ENCODE results near the gene LMAN2.

The LMAN2 gene

DNA sequence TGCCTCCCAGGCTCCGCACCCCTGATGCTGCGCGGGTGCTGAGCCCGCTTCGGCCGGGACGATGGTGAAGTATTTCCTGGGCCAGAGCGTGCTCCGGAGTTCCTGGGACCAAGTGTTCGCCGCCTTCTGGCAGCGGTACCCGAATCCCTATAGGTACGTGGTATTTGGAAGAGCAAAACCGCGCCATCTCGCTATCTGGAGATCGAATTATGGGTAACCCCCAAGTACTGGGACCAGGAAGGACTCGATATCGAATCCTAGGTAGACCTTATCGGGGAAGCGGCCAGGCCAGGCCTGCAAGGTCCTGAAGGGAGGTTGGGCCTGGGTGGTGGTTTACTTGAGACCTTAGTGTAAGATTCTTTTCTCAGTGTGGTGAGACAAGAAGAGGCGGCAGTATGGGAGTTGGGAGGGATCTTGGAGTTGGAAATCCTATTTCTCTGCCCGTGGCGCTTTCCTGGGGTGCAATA lies 47.5 kb downstream of the LMAN2 start:
- no peak for DNase-seq

DNA sequence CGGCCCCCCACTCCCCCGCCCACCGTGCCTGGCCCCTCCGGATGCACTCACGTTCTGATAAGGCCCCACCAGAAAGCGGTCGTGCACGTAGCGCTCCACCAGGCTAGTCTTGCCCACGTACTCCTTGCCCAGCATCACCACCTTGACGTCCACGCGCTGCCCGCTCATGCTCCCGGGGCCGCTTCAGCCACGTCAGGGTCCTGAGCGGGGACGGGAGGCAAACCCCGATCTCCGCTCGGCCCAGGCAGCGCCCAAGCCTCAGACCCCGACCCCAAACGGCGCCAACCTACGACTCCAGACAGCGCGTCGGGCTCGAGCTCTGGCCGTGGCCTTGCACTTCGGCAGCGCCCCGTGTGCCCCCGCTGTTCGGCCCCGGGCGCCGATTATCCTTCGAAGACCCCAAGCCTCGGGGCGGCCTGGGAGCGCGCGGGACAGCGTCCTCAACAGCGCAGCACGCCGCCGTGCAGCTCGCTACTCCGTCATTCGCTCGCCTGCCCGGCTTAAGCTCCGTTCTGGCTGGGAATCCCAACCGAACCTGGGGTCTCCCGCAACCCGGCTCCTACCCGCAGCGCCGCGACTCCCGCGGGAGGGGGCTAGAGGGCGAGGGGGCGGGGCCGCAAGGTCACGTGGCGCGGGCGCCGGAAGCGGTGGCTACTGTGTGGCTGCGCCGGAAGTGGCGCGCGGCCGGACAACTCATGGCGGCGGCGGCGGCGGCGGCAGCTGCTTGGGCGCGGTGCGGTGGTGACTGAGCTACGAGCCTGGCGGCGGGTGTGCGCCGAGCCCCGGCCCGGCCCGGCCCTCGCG lies 48.1 kb downstream of the LMAN2 start, which contains the start of the genes PRELID1 and RAB24:
TSS of gene PRELID1 (plus strand) at position 679 of the 804 bp plus-strand sequence. CDS start 187 bp downstream, outside the sequence.
TSS of gene RAB24 (minus strand) at position 599 of the 804 bp plus-strand sequence. CDS start at position 168, 431 bp downstream.
- peak; percentile 41 for DNase-seq

DNA sequence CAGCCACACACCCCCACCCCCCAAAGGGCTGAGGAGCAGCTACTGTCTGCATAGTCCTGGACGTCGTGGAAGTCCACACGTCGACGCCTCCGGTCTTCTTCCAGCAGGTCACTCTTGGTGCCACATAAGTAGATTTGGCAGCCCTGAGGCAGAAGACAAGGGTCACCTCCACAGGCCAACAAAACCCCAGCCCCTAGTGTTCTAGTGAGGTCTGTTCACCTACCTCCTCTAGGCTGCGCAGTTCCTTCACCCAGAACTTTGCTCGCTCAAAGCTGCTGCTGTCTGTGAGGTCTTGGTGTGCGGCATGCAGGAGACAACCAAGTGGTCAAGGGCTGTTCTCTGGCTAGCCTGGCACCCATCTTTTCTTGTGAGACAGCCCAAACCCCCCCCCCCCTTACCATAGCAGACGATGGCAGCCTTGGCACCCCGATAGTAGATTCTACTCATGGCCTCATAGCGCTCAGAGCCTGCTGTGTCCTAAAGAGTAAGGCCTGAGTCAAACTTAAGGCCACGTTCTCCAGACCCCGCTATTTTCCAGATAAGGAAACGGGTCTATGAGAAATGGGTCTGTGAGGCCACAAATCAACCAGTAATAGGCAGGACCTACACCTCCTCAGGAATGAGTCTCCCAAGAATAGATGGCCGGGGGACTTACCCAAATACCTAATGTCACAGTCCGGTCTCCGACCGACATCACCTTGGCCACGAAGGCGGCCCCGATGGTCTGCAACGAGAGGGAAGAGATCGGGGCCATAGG lies 48.9 kb downstream of the LMAN2 start:
- no peak for DNase-seq

DNA sequence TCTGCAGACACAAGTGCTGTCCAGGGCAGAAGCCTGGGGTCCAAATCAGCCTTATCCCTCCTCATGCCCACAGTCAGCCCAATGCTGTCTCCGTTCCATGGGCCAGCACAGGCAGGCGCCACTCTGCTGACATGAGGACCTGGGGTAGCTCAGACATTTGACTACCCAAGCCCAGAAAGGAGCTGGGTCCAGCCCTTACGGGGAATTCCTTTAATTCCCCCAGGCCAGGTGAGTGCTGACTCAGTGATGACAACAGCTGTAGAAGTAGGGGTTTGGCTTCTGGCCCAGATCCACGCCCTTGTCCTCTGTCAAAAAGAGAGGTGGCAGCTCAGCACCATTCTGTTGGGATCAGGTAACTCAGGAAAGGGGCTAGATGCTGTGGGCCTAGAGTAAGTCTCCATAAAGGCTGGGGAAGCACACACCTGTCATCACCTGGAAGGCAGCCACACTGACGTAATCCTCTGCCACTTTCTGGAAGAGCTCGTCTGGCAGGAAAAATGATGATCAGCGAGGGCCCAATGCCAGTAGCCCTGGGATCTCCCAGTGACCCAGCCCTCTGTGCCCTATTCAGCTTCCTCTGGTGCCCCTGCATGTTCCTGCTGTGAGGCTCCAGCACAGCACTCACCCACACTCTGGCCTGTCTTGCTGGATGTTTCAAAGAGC lies 49.8 kb downstream of the LMAN2 start:
- DNase-seq: no peak

DNA sequence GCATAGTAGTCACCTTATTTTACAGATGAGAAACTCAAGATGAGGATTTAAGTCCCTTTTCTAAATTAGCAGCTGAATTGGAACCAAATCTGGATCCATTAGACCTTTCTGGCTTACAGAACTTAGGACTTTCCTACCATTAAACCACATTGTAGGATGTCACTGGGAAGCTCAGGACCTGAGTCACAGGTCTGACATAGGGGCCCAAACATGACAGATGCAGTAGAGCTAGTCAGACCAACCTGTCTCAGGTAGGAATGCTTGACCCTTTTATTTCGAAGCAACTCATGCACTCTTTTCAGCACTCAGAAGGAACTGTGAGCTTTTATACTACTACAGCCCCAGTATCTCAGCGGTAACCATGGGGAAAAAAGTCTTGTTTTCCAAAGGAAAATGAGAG lies 50.5 kb downstream of the LMAN2 start:
- no peak for DNase-seq

DNA sequence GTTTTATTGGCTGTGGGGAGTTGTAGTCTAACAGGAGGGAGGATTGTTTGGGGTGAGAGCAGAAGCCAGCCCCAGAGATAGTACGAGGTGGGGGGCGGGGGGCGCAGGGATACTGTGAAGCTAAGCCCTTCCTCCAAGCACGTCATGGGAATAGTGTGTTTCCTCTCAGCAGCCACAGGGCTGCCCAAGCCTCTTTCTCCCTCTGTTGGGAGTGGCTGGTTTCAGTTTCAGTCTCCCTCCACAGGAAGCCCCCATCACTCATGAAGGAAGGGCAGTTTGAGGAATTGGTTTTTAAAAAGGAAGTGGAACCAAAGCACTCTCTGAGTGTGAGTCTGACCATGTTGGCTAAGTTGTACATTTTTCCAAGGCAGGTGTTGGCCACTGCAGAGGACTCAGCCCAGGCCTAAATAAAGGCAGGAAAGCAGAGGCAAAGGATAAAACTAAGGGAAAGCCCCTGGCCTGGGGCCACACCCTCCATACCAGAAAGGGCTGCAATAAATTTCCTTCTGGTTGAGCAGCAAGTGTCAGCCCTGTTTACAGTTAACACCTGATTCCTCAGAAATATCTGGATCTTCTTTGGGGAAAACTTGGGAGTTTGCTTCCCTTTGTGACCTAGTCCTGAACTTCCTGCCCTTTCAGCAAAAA lies 51.1 kb downstream of the LMAN2 start:
- no peak for DNase-seq

DNA sequence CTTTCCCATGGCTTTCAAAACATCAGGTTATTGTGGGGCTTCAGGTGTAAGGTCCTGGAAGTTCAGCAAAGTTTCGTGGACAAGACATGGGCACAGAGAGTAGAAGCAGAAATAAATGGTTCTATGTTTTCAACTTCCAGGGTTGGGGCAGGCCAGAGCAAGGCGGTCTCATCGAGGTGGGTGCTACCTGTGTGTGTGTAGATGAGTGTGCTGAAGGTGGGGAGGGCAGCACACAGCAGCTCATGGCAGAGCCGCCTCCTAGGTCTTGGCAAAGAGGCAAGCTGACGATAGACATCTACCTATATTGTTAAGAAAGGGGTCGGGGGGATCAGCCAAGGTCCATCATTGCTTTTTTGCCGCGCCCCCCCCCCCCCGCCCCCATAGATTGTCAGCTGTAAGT lies 51.8 kb downstream of the LMAN2 start:
- no peak for DNase-seq

DNA sequence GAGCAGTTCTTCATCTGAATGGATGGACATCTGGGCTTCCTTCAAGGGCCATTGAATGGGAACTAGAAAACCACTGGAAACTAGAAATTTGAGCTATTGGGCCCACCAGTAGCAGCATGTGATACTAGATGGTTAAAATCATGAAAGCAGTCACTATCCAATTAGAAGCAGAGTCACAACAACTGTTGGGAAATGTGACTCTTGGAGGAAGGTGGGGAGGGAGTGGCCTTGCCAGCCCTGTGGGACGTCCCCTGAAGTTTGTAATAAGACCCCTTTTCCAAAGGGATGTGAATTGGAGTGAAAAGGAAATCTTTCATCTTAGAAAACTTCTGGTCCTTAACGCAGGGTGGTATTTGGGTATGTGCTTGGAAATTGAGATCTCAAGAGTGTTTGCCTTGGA lies 53.5 kb downstream of the LMAN2 start:
- DNase-seq: no peak

DNA sequence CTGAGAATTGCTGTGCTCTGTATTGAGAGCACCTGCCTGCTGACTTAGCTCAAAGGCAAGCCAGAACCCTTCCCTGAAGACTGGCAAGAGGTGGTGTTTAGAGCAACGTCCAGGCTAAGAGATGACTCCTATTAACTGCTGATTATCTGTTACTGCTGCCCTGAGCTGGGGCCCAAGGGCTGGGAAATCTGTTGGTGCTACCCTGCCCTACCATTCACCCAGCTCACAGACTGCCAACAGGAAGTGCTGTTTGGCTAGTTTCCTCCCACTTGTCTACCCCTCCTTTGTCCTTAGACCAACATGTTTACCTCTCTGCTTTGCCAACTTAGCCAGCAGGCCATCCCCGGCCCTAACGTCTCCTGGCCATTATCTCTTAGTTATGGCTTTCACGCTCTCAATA lies 54.9 kb downstream of the LMAN2 start:
- DNase-seq: no peak

DNA sequence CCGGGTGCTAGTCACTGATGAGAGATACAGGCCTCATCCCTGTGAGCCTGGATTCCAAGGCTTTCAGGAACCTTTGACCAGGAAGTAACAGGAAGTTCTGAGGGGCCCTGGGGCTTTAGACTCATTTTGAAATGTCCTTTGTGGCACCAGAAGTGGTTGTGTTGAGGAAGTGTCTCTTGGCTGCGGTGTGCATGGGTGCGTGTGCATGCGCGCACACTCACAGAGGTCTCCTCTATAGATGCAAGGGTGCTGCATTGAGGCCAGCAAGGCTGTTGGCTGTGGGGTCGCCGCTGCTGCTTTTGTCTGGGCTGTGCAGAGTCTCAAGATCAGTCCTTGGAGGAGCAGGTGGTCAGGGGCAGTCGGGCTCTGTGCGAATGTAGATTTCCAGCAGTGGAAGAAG lies 55.5 kb downstream of the LMAN2 start:
- DNase-seq: no peak

DNA sequence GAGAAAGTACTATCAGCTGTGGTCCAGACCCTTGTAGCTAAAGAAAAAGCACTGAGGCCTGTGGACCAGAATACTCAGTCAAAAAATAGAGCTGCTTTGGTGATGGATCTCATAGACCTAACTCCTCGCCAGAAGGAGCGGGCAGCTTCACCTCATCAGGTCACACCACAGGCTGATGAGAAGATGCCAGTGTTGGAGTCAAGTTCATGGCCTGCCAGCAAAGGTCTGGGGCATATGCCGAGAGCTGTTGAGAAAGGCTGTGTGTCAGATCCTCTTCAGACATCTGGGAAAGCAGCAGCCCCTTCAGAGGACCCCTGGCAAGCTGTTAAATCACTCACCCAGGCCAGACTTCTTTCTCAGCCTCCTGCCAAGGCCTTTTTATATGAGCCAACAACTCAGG lies 56.8 kb downstream of the LMAN2 start:
- peak; percentile 82 for DNase-seq

DNA sequence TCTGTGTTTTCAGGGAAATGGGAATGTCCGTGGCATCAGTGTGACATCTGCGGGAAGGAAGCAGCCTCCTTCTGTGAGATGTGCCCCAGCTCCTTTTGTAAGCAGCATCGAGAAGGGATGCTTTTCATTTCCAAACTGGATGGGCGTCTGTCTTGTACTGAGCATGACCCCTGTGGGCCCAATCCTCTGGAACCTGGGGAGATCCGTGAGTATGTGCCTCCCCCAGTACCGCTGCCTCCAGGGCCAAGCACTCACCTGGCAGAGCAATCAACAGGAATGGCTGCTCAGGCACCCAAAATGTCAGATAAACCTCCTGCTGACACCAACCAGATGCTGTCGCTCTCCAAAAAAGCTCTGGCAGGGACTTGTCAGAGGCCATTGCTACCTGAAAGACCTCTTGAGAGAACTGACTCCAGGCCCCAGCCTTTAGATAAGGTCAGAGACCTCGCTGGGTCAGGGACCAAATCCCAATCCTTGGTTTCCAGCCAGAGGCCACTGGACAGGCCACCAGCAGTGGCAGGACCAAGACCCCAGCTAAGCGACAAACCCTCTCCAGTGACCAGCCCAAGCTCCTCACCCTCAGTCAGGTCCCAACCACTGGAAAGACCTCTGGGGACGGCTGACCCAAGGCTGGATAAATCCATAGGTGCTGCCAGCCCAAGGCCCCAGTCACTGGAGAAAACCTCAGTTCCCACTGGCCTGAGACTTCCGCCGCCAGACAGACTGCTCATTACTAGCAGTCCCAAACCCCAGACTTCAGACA lies 57.5 kb downstream of the LMAN2 start:
- no peak for DNase-seq

DNA sequence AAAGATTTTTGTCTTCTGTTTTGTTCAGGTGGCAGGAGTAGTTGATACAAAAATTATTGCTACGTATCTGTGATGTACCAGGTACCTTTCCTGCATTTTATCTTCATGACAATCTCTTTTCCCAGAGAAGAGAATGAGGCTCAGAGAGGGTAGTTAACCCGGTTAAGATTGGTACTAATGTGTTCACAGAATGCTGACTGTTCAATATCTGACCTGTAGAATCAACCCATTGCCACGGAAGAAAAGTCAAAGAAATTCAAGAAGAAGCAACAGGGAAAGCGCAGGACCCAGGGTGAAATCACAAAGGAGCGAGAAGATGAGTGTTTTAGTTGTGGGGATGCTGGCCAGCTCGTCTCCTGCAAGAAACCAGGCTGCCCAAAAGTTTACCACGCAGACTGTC lies 59.7 kb downstream of the LMAN2 start:
- DNase-seq: no peak

DNA sequence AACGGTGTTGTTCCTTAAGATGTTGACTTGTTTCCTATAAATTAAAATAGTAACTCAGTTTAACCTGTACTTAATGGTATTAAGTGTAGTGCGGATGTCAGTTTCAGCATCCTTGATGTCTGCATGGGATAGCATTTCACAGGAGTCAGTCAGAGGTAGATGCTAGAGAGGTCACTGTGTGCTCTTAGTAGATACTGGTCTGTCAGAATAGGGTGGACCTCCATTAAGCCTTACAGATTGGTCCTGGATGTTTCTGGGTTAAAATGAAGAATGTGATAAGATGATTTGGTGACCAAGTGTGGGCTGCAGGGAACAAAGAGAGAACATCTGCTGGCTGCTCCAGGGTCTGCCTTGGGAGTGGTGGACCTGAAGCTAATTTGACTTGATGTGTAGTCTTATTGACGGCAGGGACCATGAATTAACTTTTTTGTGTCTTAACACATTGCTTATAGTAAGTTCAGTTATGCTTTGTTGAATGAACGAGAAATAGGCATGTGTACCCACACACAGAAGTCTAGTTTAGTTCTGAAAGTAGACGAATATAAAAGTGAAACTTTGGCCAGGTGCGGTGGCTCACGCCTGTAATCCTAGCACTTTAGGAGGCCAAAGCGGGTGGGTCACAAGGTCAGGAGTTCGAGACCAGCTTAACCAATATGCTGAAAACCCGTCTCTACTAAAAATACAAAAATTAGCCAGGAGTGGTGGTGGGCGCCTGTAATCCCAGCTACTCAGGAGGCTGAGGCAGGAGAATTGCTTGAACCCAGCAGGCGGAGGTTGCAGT lies 60.5 kb downstream of the LMAN2 start:
- no peak for DNase-seq

DNA sequence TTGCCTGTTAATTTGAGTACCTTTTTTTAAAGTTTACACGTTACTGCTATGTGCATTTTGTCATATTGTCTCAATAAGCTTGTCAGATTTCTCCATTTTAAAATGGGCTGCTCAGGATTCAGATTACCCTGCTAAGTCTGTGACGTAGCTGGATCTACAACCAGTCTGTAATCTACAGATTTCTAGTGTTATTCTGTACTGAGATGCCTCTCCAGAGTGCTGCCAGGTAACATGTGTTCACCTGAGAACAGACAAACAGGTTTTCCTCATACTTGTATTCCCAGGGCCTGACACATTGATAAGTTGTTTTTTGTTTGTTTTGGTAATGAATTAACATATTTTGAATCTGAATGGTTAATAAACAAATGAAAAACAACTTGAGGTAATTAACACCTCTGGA lies 63.3 kb downstream of the LMAN2 start:
- no peak for DNase-seq
